Ramos (cell line): Measurements from ENCODE around the gene PDLIM1.

Source experiments
- in situ Hi-C: fragments of 300-500 bp; cut with MboI; formaldehyde crosslinking; loops from one replicate; pipeline ENCODE4 v1.14.3; 2022; ENCODE audit warnings: low sequenced_read_pairs; ENCODE audit not compliant: unreplicated experiment

Gene PDLIM1

DNA sequence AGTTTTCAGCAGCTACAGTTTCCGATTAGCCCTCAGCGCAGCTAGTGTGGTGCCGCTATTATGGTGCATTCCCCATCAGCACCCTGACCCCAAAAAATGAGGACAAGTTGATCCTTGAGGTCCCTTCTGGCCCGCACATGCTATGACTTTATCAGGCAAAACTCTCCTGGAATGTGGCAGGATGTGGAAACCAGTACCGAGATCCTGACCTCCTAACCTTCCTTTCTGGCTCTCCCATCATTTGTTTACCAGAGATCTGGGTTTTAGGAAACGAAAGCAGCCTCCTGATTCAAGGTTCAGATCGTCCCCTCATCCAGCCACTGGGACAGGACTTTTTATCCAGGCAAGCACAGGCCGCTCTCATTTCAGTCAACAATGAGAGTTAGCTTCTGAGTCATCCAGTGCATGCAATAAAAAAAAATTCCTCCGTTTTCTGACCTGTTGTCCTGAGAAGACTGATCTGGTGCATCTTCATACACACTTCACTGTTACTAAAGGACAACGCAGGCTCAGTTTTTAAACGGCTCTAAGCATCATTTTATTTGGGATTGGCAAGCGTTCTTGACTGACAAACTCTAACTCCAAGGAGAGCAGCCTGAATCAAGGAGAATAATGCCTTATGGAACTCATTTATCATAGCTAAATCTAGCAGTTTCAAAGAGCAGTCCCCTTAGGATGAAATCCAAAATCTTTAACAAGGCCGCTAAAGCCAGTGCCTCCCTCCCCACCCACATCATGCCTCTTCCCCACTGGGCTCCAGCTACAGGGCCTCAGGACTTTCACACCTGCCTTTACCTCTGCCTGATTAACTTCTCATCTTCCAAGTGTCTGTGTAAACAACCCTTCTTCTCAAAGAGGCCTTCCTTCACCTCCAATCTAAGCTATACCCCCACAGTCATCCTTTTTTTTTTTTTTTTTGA is 17.1 kb downstream of the PDLIM1 start:
- in situ Hi-C loops: no loop called here

DNA sequence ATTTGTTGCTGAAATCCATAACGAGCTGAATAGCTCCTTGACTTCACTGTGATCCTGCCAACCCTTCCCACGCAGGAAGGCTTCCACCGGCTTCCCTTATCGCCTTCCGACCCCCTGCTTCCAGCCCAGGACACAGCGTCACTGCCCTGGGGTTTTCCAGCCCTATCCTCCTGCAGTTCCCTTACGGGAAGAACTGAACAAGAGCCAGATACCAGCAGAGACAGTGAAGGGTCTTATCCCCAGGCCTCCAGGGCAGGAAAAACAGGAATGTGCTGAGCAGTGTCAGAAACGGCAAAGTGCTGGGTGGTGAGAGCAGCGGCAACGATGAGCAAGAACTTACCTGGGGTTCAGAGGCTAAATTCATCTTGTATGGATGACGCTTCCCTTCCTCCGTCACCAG is 22.4 kb downstream of the PDLIM1 start:
- in situ Hi-C loops: no loop called here

DNA sequence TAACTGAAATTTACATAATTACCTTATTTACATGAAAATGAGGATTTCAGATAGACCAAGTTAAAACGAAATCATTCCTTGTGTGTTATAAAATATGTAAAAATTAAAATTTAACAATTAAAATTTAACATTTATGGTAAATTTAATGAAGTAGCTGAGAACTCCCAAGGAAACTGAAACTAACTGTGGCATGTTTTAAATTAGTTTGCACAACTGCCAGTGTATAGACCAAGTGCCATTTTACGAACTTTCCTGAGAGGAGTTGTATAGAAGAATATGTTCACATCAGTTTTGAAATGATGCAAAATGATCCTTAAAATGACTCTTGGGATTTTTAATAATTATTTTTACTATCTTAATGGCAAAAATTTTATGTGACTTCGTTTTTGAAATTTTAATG is 23.6 kb downstream of the PDLIM1 start:
- in situ Hi-C loops: no loop called here

DNA sequence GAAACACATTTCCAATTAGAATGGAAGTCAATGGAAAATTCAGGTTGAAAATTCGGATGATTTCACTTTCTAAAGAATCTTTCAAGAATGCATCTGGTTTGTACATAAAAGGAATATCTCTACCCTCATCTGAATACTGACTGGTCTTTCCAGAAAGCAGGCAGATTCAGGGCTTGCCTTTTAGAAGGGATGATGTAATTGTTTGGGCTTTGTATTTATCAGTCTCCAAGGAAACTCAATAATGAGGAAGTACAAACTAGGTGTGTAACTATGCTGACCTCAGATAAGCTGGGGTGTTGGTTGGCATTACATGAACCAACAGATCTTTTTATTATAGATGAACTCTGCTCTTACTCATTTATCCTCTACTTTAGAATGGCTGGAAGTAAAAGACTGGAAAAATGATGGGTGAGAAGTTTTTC is 24.1 kb downstream of the PDLIM1 start:
- in situ Hi-C loops: no loop called here

- in situ Hi-C loops: no loop called here
Observed at GRCh38 chr10:95265572-95265971, 25.2 kb downstream of the PDLIM1 start.

- in situ Hi-C loops: no loop called here
Observed at GRCh38 chr10:95264227-95265051, 26.4 kb downstream of the PDLIM1 start.

- in situ Hi-C loops: no loop called here
Observed at GRCh38 chr10:95263864-95264226, 27.0 kb downstream of the PDLIM1 start.

DNA sequence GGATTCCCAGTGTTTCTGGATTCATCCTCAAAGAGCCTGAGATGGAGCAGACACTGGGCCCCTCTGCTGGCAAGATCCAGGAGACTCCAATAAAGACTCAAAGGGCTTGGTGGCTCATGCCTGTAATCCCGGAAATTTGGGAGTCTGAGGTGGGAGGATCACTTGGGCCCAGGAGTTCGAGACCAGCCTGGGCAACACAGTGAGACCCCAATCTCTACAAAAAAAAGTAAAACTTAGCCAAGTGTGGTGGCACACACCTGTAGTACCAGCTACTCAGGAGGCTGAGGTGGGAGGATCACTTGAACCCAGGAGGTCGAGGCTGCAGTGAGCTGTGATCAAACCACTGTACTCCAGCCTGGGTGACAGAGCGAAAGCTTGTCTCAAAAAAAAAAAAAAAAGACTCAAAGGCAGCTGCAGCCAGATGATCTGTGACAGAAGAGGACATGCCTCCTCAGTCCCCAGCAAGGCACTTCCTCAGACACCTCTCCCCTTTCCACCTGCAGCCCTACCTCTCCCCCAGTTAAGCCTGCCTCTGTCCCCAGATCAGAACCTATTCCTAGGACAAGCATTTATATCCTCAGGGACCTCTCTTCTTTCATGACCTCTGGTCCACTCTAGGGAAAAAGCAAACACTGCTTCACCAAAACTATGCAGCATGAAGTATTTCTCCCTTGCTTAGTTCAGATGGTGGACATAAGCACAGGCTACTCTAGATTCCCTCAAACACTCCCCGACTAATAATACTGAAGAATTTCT is 27.9 kb downstream of the PDLIM1 start:
- in situ Hi-C loops: no loop called here

GRCh38 chr10:95261926-95262325 is 28.9 kb downstream of the PDLIM1 start:
- in situ Hi-C loops: no loop called here

DNA sequence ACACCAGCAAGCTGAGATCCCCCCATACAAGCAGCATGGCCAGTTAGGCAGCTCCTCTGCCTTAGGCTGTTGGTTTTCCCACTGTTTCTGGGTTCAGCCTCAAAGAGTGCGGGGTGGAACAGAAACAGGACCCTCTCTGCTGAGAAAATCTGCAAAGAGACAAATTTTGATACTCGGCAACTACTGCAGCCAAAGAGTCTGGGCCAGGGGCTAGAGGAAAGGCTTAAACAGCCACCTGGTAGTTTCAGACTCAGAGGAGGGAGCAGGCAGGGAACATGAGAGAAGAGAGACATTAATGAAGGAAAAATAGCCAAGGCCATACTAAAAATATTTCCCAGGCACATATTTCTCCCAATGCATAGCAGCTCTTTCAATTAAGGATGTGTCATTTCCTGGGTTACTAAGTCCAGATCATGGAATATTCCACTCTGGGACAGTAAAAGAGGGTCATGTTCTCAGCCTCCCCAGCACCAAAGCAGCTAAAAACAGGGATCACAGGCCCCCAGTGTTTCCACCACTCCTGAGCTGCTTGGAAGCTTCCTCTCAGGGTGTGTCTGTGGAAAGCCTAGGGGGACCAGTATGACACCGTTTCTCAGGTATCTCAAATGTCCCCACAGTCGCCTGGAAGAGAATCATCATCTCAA is 29.8 kb downstream of the PDLIM1 start:
- in situ Hi-C loops: no loop called here

DNA sequence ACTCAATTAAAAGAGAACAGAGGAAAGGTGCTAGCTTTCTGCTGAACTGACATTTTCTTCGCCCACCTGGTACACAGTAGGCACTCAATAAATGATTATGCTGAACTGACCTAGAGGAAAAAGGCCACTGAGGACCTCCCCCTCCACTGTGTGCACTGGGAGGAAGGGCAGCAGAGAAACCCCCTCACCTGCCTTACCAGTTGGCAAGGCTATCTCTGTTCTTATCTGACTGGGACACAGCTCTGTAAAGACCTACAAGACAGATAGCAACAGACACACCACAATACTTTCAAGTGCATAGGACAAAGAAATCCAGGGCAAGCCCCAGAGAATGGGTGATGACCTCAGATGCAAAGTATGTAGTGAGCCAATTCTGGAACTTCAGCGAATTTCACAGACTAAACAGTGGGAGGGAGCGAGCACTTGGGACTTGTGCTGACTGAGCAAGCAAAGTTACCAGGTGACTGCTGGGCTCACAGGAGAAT is 30.4 kb downstream of the PDLIM1 start:
- in situ Hi-C loops: no loop called here

DNA sequence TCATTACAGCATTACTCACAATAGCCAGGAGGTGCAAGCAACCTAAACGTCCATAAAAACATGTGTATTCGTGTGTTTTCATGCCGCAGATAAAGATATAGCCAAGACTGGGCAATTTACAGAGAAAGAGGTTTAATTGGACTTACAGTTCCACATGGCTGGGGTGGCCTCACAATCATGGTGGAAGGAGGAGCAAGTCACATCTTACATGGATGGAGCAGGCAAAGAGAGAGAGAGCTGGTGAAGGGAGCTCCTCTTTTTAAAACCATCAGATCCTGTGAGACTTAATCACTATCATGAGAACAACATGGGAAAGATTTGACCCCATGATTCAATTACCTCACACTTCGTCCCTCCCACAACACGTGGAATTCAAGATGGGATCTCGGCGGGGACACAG is 33.0 kb downstream of the PDLIM1 start:
- in situ Hi-C loops: no loop called here

DNA sequence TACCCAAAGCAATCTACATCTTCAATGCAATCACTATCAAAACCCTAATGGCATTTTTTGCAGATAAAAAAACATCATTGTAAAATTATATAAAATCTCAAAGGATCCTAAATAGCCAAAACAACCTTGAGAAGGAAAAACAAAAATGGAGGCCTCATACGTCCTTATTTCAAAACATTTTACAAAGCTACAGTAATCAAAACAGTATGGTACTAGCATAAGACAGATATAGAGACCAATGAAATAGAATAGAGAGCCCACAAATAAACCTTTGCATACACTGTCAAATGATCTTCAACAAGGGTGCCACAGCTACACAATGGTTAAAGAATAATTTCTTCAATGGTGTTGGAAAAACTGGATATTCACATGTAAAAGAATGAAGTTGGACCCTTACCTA is 34.5 kb downstream of the PDLIM1 start:
- in situ Hi-C loops: no loop called here

GRCh38 chr10:95254629-95255028 is 36.2 kb downstream of the PDLIM1 start:
- in situ Hi-C loops: no loop called here

GRCh38 chr10:95253686-95254085 is 37.1 kb downstream of the PDLIM1 start:
- in situ Hi-C loops: no loop called here

- in situ Hi-C loops: no loop called here
Observed at GRCh38 chr10:95253007-95253406, 37.8 kb downstream of the PDLIM1 start.

DNA sequence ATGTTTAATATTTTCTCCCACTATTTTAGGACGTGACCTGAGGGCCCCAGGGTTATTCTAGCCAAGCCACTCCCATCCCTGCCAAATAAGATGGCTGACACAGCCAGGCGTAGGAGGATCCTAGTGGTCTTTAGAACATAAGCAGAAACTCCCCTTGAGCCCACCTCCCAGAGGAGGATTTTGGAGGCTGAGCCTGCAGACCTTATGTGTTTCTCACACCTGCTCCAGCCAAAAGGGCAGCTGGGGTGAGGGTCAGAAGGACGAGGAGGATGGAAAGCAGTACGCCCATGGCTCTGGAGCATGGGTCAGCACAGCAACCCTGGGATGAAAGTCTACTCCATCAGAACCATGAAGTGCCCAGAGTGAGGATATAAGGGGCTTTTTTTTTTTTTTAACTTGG is 39.9 kb downstream of the PDLIM1 start:
- in situ Hi-C loops: no loop called here

DNA sequence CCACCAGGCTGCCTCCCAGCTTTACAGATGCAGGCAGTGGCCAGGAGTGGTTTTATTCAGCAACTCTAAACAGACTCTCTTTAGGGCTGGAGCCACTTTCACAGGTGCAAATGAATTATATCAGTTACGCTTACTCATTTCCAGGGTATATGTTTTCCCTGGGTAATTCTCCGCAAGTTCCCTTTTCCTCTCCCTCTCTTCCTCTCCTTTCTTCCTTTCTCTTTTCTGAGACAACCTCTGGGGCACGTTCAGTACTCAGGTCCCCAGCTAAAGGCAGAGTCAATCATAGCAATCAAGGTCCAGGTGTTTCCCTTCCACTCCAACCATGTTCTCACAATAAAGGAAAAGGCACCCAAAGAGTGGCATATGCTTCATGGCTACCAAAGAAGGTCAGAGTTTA is 41.3 kb downstream of the PDLIM1 start:
- in situ Hi-C loops: loop anchor here (5.0 kb wide), 1 partner anchor 113 kb away; no protein-coding TSS in a partner anchor

GRCh38 chr10:95248989-95249388 is 41.8 kb downstream of the PDLIM1 start:
- in situ Hi-C loops: loop anchor here (5.0 kb wide), 1 partner anchor 113 kb away; no protein-coding TSS in a partner anchor
